COLO668 (cell line): ENCODE data around the gene CUL3.
"Not testable (repeated sequence)": the region's sequence is repeated elsewhere in the genome, so short reads cannot be mapped to it uniquely, and the experiment has no call there.

Source experiments
- DNase-seq: peaks from one replicate; lab custom pipeline; 2025; ENCODE audit not compliant: unreplicated experiment; lab: John Stamatoyannopoulos, UW

The CUL3 gene

DNA sequence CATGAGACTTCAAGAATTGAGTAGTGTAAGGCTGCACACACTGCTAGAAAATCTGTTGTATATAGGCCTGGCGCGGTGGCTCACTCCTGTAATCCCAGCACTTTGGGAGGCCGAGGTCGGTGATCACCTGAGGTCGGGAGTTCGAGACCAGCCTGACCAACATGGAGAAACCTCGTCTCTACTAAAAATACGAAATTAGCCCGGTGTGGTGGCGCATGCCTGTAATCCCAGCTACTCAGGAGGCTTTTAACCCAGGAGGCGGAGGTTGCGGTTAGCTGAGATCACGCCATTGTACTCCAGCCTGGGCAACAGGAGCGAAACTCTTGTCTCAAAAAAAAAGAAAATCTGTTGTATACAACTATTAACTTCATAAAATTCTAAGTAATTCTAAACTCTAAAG, 2.1 kb downstream of the CUL3 start:
- DNase-seq: not testable (repeated sequence)

DNA sequence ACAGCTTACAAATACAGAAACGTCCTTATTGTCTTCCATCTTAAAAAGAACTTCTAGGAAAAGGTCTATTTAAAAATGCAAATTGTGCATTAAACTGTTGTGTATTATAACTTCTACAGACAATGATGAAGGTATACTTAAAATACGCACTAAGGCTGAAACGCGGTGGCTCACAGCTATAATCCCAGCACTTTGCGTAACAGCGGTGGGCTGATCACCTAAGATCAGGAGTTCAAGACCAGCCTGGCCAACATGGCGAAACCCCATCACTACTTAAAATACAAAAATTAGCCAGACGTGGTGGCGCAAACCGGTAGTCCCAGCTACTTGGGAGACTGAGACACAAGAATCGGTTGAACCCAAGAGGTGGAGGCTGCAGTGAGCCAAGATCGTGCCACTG, 4.9 kb downstream of the CUL3 start:
- DNase-seq: no peak

DNA sequence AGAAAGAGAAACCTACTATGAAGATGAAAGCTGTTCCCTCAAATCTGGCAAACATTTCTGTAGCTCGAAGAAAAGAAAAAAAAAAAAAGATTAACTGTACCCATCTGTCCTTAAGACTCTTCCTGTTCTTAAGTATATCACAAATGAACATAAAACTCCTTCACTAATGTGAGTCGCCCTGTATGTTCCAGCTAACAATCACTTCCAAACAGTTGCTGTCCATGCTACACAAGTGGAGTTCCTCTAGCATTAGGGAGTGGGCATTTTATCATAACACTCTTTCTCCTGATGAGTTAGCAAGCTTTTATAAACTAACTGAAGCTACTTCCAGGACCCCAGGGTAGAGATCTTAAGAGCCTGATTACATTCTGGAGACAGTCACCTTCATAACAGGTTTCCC, 5.8 kb downstream of the CUL3 start:
- no peak for DNase-seq

DNA sequence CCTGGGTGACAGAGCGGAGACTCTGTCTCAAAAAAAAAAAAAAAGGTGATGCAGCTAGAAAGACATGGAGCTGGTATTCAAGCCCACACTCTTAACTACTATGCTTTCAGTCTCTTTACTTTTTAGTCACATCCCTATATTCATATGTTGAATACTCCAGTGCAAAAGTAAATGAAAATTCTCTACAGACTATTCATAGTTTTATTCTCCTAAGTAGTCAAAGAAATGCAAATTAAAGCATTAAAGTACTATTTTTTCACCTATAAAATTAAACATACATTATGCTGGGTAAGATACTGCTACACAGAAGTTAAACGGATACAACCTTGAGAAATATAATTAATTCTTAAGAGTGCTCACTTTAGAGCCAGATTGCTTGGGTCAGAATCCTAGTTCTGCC, 7.6 kb downstream of the CUL3 start:
- DNase-seq: no peak

DNA sequence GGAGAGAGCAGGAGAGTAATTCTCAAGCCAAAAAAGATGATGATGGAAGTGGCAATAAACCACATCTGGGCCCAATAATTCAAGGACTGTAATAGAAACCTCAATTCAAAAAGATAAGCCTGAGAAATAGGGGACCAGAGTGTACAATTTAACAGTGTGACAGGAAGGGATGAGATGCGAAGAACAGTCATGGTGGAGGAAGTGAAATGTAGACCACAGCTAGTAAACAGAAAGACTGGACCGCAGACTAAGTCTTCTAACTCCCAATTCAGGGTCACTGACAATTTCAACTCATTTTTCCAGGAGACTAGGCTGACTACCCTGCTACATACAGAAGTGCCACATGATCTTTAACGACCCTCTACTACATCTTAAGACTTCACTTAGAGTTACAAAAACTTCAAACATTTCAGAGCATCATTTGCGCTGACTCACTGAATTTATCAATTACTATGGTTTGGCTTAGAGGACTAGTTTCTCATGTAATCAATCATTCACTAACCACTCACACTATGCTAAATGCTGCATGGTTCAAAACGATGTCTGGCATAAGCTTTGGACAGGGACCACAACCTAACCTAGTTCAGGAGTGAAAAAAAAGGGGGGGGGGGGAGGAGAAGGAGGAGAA, 9.0 kb downstream of the CUL3 start:
- DNase-seq: no peak

DNA sequence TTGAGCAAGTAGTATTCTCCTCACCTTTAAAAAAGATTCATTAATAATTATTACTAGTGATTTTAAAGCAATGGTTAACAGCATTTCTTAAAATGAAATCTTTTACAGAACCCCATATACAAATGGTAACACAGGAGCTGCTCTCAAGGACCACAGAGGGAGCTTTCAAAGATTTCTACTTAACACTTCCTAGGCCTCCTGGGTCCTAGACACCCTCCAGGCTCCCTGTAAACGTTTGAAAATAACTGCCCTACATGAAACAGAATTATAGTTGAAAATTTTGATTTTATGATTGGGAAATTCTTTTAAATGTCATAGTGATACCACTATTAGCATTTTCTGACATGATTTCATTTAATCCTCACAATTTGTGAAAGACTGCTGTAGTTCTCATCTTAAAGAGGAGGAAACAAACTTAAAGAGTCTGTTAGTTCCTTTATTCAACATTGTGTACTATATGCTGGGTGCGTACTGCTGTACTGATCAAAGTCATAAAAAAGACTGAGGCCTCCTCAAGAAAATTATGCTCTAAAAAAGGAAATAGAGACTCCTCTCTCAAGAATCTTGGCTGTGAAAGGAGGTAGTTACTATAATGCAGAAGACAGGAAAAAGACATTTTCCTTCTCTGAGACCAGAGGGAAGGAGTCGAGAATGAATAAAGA, 10.6 kb downstream of the CUL3 start:
- no peak for DNase-seq

DNA sequence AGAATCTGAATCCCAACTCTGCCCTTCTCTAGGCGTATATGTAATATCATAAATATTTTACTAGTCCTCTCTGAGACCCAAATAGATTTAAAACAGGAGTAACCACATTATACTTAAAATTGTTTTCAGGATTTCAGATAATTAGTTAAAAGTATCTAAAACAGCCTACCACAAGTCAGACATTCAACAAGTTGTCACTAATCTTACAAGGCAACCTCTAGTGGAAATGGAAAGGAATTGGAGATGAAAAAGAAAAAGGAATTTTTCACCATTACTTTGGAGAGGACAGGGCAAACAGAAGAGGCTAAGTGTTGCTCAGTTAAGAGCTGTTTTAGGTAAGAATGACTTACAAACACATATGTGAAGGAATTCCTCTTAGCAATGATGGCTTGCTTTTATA, 11.4 kb downstream of the CUL3 start:
- DNase-seq: no peak

DNA sequence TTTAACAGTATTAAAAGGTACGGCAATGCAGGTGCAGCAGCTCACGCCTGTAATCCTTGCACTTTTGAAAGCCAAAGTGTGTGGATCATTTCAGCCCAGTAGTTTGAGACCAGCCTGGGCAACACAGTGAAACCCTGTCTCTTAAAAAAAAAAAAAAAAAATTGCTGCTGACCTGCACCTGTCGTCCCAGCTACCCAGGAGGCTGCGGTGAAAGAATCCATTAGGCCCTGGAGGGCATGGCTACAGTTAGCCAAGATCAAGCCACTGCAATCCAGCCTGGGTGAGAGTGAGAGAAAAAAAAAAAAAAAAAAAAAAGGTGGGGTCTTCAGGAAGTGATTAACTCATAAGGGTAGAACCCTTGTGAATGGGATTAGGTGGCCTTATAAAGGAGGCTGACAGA, 12.8 kb downstream of the CUL3 start:
- DNase-seq: peak; percentile 14

DNA sequence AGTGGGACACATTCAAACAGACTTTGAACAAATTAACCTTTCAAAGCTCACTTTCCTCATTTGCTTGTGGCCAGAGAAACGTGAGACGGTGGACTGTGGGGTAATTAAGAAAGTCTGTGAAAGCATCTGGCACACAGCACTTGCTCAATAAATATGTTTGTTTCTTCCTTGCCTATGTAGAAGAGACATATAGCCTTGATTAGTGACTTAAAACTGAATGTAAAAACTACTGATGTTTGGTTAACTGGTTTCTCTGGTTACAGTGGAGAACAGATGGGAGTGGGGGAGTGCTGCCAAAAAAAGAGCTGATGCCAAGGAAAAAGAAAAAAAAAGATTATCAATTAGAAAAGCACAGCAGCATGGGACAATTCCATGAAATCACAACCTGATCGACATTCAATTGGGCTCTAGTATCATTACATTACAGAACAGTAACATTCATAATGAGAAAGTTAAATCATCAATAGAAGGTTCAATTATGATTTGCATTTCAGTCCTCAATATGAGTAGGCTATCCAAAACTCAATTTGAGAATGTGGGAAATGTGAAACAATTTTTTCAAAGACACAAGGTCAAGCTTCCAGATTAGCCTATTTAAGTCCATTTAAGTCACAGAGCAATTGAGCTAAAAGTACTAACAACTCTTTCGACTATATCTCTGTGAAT, 14.7 kb downstream of the CUL3 start:
- DNase-seq: no peak

DNA sequence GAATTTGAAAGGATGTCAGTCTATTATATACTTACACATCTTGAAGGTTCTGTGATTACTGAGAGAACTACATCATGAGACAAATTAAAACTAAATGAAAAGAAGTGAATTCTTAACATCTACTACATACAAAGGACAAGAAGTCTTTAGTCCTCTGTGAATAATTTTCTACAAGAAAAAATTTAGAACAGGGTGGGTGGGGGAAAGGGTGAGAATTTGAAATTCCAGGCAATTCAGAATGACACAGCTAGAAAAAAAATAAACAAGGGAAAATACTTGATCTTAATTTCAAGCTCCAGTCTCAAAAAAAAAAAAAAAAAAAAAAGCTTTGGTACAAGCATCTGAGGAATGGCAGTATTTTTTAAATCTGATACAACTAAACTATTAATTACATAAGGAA, 15.5 kb downstream of the CUL3 start:
- DNase-seq: no peak

DNA sequence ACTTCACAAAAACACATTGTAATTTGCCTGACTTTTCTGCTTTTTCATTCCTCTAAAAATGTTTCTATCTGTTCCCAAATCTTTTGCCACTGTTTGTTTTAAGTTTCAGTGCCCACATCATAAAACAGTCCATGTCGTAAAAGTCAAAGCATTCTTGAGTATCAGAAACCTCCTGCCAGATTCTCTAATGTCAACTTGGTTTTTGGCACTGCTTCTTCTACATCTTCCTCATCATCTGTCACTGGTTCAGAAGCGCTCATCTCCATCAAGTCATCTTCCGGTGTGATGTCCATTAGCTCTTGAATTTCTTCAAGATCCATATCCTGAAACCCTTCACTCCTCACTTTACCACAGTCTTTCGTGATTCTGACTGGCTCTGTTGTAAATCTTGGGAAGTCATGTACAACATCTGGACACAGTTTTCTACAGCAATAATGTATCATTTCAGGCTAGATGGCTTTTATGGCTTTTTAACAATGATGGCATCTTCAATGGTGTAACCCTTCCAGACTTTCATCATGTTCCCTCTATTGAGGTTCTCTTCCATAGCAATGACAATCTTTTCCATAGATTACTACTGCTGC, 19.6 kb downstream of the CUL3 start:
- DNase-seq: no peak

DNA sequence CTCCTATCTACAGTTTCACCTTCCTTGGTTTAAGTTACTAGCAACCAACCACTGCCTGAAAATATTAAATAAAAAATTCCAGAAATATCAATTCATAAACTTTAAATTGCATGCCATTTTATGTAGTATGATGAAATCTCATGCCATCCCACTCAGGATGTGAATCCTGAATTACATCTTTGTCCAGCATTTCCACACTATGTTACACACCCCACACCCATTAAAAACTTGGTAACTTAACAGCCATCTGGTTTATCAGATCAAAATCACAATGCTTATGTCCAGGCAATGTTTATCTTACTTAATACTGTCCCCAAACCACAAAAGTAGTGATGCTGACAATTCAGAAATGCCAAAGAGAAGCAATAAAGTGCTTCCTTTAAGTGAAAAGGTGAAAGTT, 21.6 kb downstream of the CUL3 start:
- DNase-seq: no peak

DNA sequence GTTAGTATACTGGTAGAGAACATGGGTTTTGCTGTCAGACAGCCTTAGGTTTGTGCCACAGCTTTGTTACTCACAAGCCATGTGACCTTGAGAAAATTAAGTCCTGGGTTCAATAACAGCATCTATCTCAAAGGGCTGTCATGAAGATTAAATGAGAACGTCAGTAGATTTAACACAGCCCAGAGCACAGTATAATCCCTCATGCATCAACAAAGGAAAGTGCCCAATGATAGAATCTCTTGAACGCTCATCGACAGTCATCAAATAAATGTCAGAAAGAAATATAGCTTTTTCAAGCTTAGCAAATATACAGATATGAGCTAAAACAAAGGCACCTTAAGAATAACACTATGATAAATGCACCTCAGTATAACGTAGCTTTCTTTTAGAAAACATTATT, 22.3 kb downstream of the CUL3 start:
- no peak for DNase-seq

DNA sequence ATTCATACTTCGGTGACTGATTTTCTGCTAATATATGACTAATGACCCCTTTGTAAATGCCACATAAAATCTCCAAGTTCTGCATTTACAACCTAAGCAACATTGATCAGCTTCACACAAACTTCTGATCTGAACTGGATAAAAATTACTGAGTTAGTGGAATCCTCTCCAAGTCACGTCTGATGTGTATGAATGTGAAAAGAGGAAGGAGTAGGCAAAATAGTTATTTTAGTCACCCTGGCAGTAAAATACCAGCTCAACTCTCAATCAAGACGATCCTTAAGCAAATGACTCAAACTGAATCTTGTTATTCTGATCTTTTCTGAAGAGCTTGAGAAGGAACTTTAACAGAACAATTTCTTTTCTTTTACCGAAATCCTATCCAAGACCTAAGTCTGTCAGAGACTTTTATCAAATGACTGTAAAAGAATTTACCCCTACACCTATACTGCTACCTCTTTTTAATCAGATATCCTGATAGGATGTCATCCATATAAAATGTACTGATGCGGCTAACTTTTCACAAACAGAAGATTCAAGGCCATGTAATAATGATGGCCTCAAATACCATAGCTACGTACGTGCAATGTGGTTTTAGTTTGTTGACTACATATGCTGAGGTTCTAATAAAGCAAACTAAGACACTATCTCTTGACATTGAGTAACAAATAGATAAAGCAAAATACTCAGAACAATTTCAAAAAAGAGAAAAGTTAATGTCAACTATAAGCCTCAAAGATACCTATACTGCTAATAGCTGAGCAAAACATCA, 23.7 kb downstream of the CUL3 start:
- DNase-seq: no peak

DNA sequence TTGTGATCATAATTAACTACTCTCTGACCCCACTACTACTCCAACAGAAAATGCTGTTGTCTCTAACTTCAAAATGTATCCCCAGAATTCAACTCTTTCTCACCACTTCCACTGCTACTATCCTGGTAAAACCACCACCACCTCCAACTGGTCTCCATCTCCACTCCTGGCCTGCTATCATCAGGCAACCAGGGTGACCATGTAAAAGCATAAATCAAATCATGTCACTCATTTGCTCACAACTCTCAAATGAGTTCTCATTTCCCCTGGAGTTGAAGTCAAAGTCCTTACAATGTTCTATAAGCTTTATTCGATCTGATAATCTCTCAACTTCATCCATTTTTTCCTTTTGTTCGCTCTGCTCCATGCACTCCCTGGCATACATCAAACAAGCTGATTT, 24.6 kb downstream of the CUL3 start:
- DNase-seq: no peak

DNA sequence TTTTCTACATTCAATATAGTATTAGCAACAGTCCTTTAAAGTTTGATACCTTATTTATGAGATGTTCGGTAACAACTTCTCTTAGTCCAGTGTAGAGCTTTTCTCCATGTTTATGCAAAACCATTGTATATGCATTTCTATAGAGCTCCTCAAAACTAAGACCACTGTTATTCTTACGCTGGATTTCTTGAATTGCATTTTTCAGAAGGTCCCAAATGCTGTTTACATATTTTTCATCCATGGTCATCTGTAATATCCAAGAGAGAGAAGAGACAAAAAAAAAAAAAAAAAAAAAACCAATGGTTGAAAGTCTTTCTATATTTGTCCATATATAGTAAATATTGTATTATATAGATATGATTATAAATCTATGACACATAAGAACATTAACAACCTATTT, 27.6 kb downstream of the CUL3 start:
- DNase-seq: no peak

DNA sequence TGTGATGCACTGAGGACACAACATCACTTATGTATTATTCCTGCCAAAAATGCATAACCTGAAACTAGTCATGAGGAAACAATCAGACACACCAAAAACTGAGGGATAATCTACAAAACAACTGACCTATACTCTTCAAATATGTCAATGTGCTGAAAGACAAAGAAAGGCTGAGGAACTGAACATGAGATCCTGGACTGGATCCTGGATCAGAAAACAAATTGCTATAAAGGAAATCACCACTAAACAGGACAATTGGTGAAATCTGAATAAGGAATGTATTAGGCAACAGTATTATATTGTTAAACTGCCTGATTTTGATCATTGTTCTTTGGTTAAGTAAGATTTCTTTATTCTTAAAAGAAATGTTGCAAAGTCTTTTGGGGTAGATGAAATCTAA, 28.8 kb downstream of the CUL3 start:
- no peak for DNase-seq

DNA sequence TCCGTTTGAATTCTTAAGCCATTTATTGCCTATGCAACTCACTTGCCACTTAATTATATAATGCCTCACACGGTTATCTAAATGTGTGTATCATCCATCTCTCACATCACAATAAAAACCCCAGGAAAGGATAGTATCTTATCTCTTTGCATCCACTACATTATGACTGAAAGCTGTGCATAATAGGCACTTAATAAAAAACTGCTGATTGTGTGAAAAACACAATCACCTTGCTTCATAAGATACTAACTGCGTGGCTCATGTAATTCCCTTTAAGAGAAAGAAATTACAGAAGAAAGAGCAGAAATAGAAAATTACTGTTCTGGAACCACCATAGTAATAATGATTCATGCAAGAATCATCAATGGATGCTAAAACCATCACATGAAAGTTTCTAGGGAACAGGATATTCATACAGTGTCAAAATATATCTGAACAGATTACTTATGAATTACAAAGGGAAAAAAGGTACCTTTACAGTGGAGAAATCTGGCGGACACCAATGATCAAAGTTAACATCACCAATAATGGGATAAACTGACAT, 29.3 kb downstream of the CUL3 start:
- no peak for DNase-seq

DNA sequence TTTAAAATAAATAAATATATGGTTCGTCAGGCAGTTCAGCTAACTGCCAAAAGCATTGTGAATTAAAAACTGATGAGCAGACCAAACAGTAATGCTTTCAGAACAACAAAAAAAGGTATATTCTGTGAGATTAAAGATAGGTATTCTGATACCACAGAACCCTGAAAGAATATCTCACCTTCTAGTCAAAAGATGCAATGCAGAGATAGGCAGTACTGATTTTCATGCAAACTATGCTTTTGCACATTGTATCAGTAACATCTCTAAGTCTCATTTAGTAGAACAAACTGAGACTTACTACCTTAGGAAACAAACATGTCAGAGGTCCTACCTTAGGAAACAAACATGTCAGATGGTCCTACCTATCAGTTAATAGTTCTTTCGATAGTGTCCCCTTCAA, 32.4 kb downstream of the CUL3 start:
- DNase-seq: no peak

DNA sequence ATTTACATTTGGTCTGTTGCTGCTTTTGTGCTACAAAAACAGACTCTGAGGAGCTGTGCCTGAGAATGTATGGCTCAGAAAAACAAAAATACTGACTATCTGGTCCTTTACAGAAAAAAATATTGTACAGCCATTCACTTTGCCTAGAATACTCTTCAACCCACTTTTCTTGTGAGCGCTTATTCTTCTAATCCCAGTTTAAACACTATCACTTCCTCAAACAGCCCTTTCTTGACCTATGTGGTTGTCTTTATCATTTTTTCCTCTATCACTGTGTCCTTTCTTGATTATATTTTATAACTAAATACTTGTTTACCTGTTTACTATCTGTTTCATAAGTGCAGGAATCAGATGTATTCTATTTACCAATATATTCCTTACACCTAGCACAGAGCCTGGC, 33.5 kb downstream of the CUL3 start:
- DNase-seq: no peak

DNA sequence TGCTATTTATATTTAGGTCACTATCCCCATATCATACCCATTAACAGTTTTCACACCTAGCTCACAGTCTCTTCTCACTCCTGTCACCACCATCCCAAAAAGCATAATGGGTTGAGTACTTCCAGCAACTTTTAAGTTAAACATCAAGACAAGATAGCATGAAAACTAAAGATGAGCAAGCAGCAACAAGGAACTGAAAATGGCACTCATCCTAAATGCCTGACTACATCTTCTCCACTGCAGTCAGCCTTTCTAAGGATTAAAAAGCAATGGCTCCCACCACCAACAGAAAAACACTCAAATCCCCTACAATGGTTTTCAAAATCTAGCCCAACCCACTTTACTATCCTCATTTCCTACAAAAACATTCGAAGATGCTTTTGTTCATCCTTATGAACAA, 38.2 kb downstream of the CUL3 start:
- DNase-seq: no peak
